ENCODE data around the gene FFAR2.
"Not testable (repeated sequence)": the region's sequence is repeated elsewhere in the genome, so short reads cannot be mapped to it uniquely, and the experiment has no call there.

FFAR2 gene

GRCh38 chr19:35458192-35458591, 10.1 kb downstream of the FFAR2 start:
- TF ChIP-seq ZFX (IDR thresholded peaks at IDR 0.05; ENCODE audit: borderline replicate concordance), result no peak
- TF ChIP-seq, protein P1, sequence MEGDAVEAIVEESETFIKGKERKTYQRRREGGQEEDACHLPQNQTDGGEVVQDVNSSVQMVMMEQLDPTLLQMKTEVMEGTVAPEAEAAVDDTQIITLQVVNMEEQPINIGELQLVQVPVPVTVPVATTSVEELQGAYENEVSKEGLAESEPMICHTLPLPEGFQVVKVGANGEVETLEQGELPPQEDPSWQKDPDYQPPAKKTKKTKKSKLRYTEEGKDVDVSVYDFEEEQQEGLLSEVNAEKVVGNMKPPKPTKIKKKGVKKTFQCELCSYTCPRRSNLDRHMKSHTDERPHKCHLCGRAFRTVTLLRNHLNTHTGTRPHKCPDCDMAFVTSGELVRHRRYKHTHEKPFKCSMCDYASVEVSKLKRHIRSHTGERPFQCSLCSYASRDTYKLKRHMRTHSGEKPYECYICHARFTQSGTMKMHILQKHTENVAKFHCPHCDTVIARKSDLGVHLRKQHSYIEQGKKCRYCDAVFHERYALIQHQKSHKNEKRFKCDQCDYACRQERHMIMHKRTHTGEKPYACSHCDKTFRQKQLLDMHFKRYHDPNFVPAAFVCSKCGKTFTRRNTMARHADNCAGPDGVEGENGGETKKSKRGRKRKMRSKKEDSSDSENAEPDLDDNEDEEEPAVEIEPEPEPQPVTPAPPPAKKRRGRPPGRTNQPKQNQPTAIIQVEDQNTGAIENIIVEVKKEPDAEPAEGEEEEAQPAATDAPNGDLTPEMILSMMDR (IDR thresholded peaks at IDR 0.05), result no peak

GRCh38 chr19:35458731-35459391, 10.8 kb downstream of the FFAR2 start:
- no peak for TF ChIP-seq ZFX (IDR thresholded peaks at IDR 0.05; ENCODE audit: borderline replicate concordance)
- TF ChIP-seq, protein P1 (IDR thresholded peaks at IDR 0.05), result no peak
- peak overlapping the region; percentile 63 for H3K27ac ChIP-seq

More at GRCh38 chr19:35458192-35458591, 10.1 kb downstream of the FFAR2 start:
- peak overlapping the region; percentile 63 for H3K27ac ChIP-seq

GRCh38 chr19:35459414-35460082, 11.5 kb downstream of the FFAR2 start:
- TF ChIP-seq ZFX (IDR thresholded peaks at IDR 0.05; ENCODE audit: borderline replicate concordance), result no peak
- TF ChIP-seq, protein P1 (IDR thresholded peaks at IDR 0.05), result no peak
- peak overlapping the region; percentile 63 for H3K27ac ChIP-seq

GRCh38 chr19:35460608-35461007, 12.6 kb downstream of the FFAR2 start:
- TF ChIP-seq, protein P1 (IDR thresholded peaks at IDR 0.05), result no peak
- TF ChIP-seq ZFX (IDR thresholded peaks at IDR 0.05; ENCODE audit: borderline replicate concordance), result no peak
- H3K27ac ChIP-seq, result no peak overlapping the region

GRCh38 chr19:35461060-35461459, 13.0 kb downstream of the FFAR2 start:
- TF ChIP-seq, protein P1 (IDR thresholded peaks at IDR 0.05), result no peak
- TF ChIP-seq ZFX (IDR thresholded peaks at IDR 0.05; ENCODE audit: borderline replicate concordance), result no peak
- no peak overlapping the region for H3K27ac ChIP-seq

GRCh38 chr19:35461788-35462187, 13.7 kb downstream of the FFAR2 start:
- H3K27ac ChIP-seq, result not testable (repeated sequence)

DNA sequence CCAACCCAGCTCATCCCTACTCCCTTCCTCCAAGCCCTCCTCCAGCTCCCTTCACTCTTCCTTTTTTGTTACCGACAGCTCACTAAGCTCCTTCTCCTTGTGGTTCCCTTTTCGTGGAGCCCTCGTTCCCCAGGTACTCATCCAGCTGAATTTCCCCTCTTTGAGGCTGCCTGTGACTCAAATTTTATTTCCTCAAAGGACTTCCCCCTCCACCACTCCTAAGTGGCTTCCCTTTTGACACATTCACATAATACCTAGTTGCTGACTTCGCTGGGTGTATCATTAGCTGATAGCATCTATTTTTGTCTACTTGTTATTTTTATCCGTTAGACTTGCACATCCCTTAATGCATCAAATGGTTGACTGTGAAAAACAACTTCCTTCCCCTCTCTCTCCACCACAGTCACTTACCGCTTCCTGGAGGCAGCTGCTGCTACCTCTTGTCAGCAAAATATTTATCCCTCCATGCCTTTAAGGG, 14.5 kb downstream of the FFAR2 start:
- H3K27ac ChIP-seq, result no peak overlapping the region

DNA sequence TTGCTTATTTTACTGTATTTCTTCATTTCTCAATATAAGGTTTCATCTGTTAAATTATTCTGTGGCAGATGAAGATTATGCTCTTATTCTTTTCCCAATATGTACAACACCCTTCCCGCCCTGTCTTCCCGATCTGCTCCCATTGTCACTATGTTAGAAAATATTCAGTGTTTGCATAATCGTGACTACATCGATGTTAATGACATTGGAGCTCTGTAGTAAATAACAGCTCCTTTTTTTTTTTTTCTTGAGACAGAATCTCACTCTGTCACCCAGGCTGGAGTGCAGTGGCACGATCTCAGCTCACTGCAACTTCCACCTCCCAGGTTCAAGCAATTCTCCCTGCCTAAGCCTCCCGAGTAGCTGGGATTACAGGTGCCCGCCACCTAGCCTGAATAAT, 14.9 kb downstream of the FFAR2 start:
- H3K27ac ChIP-seq, result not testable (repeated sequence)

More for the DNA sequence above, 14.5 kb downstream of the FFAR2 start:
- no peak for TF ChIP-seq ZFX (IDR thresholded peaks at IDR 0.05; ENCODE audit: borderline replicate concordance)
- TF ChIP-seq, protein P1 (IDR thresholded peaks at IDR 0.05), result no peak
